CD4-positive, alpha-beta T cell (primary cell): Measurements from ENCODE around the gene CYP3A5. TPM values are rescaled to one million over a fixed set of nuclear protein-coding genes. Genes with fewer than 3 reads are reported as not detected.
A peak's percentile ranks its signal among the peaks of the same experiment; 100 is the strongest.

Source experiments
- ATAC-seq: fragments of 200-7000 bp; cut with Tn5 transposase; one replicate; pipeline ENCODE4 v1.10.0; 2022; ENCODE audit warnings: mild to moderate bottlenecking; ENCODE audit not compliant: poor library complexity
- CTCF ChIA-PET: fragments of 350-600 bp; sonication (Branson Sonifier 250); formaldehyde crosslinking; loops from one replicate; lab custom pipeline; 2021; ENCODE audit warnings: antibody characterized with exemption, inconsistent platforms; lab: Charles Lee
- POLR2A ChIA-PET: fragments of 350-600 bp; sonication (Branson Sonifier 250); formaldehyde crosslinking; loops from one replicate; lab custom pipeline; 2021; ENCODE audit warnings: antibody characterized with exemption, inconsistent platforms; lab: Charles Lee
- DNase-seq, 14 experiments: peaks; one replicate each; pipeline ENCODE4 v3.0.0-alpha.2; 2013 to 2020; ENCODE audit warnings: mixed read lengths in 2 of 14
- H3K27ac ChIP-seq, 2 donors: one replicate each; pipeline versions ENCODE4 v1.5.1 to v1.7.0; 2013; ENCODE audit warnings: low read length in 2 of 2, low read depth in 1 of 2, mild to moderate bottlenecking in 1 of 2
- H3K27me3 ChIP-seq, 2 experiments: 1 replicate in 1 of 2; 2 replicates in 1 of 2; pipeline versions ENCODE4 v1.6.1 to v1.7.0; 2013; ENCODE audit warnings: low read length in 2 of 2, control low read depth in 1 of 2, mild to moderate bottlenecking in 1 of 2, moderate library complexity in 1 of 2; ENCODE audit not compliant: insufficient read depth in 2 of 2, control insufficient read depth in 1 of 2
- H3K36me3 ChIP-seq: one replicate; pipeline ENCODE4 v1.6.1; 2013; ENCODE audit warnings: low read length, control low read depth; ENCODE audit not compliant: insufficient read depth
- H3K4me1 ChIP-seq: one replicate; pipeline ENCODE4 v1.6.1; 2013; ENCODE audit warnings: low read length, control low read depth; ENCODE audit not compliant: insufficient read depth
- H3K4me3 ChIP-seq: one replicate; pipeline ENCODE4 v1.5.1; 2013; ENCODE audit warnings: mild to moderate bottlenecking, low read length, moderate library complexity
- H3K9me3 ChIP-seq, 2 experiments: 1 replicate in 1 of 2; 2 replicates in 1 of 2; pipeline versions ENCODE4 v1.6.1 to v1.7.0; 2013; ENCODE audit warnings: low read length in 2 of 2, mild to moderate bottlenecking in 2 of 2, control low read depth in 1 of 2, moderate library complexity in 1 of 2; ENCODE audit not compliant: control insufficient read depth in 1 of 2, insufficient read depth in 1 of 2
- H3K27ac Mint-ChIP-seq: one replicate; pipeline ENCODE4 v1.8.0; 2020; ENCODE audit warnings: mixed read lengths
- H3K27me3 Mint-ChIP-seq: one replicate; pipeline ENCODE4 v1.8.0; 2021; ENCODE audit warnings: mixed read lengths
- H3K36me3 Mint-ChIP-seq: one replicate; pipeline ENCODE4 v1.8.0; 2021; ENCODE audit warnings: low read depth, mixed read lengths
- H3K4me1 Mint-ChIP-seq: one replicate; pipeline ENCODE4 v1.8.0; 2021; ENCODE audit warnings: low read depth, mixed read lengths
- H3K4me3 Mint-ChIP-seq: one replicate; pipeline ENCODE4 v1.8.0; 2020; ENCODE audit warnings: mild to moderate bottlenecking, mixed read lengths
- H3K9me3 Mint-ChIP-seq: one replicate; pipeline ENCODE4 v1.8.0; 2020; ENCODE audit warnings: mixed read lengths
- CTCF ChIP-seq: fragments of 200-600 bp; IDR thresholded peaks from one replicate; pipeline ENCODE4 v1.8.0; 2022; ENCODE audit warnings: antibody characterized with exemption, mild to moderate bottlenecking
- intact Hi-C, 2 experiments: fragments of 100-400 bp; cut with DNase I in 1 of 2; cut with micrococcal nuclease in 1 of 2; formaldehyde crosslinking; loops; one replicate each; pipeline versions ENCODE4 v1.15.1 to v1.9.0; 2023 to 2025; cut with DNase I, micrococcal nuclease
- total RNA-seq, 174 experiments: library from RNA in 2 of 174; stranded (reverse) in 2 of 174; gene quantifications; one replicate each; pipeline ENCODE4 v1.2.3 and lab custom pipeline; 2021 to 2026

Gene CYP3A5
- total RNA-seq, 2 experiments from 2014 or later: not detected

DNA sequence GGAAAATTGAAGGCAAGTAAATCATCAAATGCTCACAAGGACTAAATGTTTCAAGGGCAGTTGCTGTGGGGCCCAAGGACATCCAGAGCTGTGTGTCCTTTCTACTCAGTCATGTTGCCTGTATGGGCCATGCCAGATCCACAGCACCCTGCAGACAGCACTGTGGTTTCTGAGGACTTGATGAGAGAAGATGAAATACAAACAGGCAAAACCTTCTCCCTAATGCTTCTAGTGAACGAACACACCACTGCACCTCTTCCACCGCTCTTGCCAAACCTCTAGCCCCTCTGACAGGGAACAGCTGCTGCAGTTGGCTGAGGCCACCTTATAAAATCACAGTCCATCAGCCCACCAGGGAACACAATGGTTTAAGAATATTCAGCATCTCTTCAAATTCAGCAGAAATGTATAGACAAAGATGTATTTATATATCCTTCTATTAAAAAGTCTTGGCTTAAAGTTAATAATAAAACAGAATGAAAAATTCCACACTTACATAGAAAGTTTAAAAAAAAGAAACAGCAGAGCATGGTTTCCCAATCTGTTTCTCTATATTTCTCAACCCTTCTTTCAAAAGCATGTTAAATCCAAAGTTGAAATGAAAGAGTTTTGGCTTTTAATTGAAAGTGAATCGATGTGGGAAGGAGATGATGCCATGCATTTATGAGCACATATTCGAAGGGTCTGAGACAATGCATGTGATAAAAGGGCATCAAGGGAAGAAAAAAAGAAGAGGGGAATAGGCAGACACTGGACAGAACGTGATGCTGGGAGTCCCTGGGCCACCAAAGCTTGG is 41.2 kb upstream of the CYP3A5 start:
- DNase-seq: no peak
- no peak overlapping the region for H3K4me3 ChIP-seq
- no peak overlapping the region for H3K27ac ChIP-seq
- TF ChIP-seq CTCF: no peak
- ChIA-PET POLR2A (no interaction called here), CTCF (no interaction called here)
- no peaks in the 10 kb centered on the region for H3K36me3 ChIP-seq
- no peaks in the 10 kb centered on the region for H3K27me3 Mint-ChIP-seq
- peak overlapping the region; percentile 4 for H3K27ac Mint-ChIP-seq
- no peaks in the 10 kb centered on the region for H3K4me1 ChIP-seq
- no peaks in the 10 kb centered on the region for H3K9me3 ChIP-seq
- no peaks in the 10 kb centered on the region for H3K9me3 Mint-ChIP-seq
- peaks cover 12% of the 10 kb centered on the region for H3K4me1 Mint-ChIP-seq
- intact Hi-C loops: no loop called here
- H3K27me3 ChIP-seq: no peaks in the 10 kb centered on the region
- H3K36me3 Mint-ChIP-seq: peaks cover 7% of the 10 kb centered on the region
- H3K4me3 Mint-ChIP-seq: no peak overlapping the region
- no peak for ATAC-seq

DNA sequence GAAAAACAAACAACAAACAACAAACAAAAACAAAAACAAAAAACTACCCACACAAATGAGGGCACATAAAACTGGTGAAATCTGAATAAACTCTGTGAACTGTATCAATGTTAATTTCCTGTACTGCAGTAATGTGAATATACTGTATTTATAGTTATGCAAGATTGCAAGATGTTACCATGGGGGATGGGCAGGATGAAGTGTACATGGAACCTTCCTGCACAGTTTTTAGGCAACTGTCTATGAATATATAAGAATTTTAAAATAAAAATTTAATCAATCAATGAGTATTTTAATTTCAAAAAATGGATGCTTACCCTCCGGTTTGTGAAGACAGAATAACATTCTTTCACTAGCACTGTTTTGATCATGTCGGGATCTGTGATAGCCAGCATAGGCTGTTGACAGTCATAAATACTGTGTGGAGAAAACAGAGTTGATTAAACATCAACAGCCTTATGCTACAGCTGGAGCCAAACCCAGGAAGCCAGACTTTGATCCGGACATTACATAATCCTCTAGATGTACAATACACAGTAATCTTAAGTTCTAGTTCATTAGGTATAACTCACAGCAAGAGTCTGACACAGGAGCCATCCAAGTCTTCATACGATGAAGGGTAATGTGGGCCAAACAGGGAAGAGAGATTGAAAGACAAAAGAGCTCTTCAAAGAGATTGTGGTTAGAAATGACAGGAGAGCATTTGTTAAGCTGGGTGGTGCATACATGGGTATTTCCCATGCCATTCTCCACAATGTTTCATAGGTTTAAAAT is 40.4 kb upstream of the CYP3A5 start:
- DNase-seq (peak in 2 of 14 experiments; percentile 11 to 18), ATAC-seq (peak; percentile 52)
- Mint-ChIP-seq H3K27me3 (no peaks in the 10 kb centered on the region), H3K27ac (peak overlapping the region; percentile 4), H3K36me3 (peaks cover 12% of the 10 kb centered on the region), H3K4me1 (peaks cover 12% of the 10 kb centered on the region), H3K9me3 (peaks cover 2% of the 10 kb centered on the region), H3K4me3 (no peak overlapping the region)
- H3K27ac ChIP-seq: no peak overlapping the region
- no peaks in the 10 kb centered on the region for H3K4me1 ChIP-seq
- H3K36me3 ChIP-seq: no peaks in the 10 kb centered on the region
- H3K27me3 ChIP-seq: no peaks in the 10 kb centered on the region
- no peak overlapping the region for H3K4me3 ChIP-seq
- H3K9me3 ChIP-seq: no peaks in the 10 kb centered on the region
- ChIA-PET POLR2A (no interaction called here), CTCF (no interaction called here)
- intact Hi-C loops: no loop called here
- TF ChIP-seq CTCF: no peak

DNA sequence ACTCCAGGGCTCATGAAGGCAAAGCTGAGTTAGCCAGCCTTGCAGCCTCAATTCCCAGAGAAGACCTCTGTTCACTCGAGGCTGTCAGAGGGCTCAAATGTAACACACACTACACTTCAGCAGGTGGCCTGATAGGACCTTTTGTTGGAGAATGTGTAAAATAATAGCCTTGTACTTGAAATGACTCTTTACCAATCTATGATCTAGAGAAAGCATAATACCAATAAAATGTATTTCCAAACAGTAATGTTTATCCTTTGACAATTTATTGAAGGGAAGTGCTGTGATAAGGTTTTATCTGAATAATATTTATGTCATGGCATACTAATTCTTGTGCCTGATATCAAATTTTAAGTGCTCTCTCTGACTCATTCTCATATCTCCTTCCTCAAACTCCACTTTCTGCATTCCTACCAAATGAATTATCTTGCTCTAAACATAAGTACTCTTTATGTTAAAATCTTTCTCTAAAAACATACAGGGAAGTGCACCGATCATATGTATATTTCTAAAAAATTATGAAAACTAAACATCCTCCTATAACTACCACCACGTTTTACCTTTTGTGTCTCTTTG is 34.3 kb upstream of the CYP3A5 start:
- Mint-ChIP-seq H3K4me3 (no peak overlapping the region), H3K27me3 (no peaks in the 10 kb centered on the region), H3K27ac (no peak overlapping the region), H3K36me3 (peaks cover 34% of the 10 kb centered on the region), H3K9me3 (peaks cover 2% of the 10 kb centered on the region), H3K4me1 (no peaks in the 10 kb centered on the region)
- no peaks in the 10 kb centered on the region for H3K27me3 ChIP-seq
- no peak overlapping the region for H3K27ac ChIP-seq
- DNase-seq (no peak), ATAC-seq (no peak)
- H3K4me1 ChIP-seq: no peaks in the 10 kb centered on the region
- CTCF ChIA-PET: no interaction called here
- POLR2A ChIA-PET: no interaction called here
- intact Hi-C loops: no loop called here
- H3K4me3 ChIP-seq: no peak overlapping the region
- H3K36me3 ChIP-seq: no peaks in the 10 kb centered on the region
- H3K9me3 ChIP-seq: no peaks in the 10 kb centered on the region
- TF ChIP-seq CTCF: no peak
